ENCODE results near the gene TLE1.

GRCh38 chr9:81613002-81613812, 76.1 kb downstream of the TLE1 start:
- TF ChIP-seq, protein P1, sequence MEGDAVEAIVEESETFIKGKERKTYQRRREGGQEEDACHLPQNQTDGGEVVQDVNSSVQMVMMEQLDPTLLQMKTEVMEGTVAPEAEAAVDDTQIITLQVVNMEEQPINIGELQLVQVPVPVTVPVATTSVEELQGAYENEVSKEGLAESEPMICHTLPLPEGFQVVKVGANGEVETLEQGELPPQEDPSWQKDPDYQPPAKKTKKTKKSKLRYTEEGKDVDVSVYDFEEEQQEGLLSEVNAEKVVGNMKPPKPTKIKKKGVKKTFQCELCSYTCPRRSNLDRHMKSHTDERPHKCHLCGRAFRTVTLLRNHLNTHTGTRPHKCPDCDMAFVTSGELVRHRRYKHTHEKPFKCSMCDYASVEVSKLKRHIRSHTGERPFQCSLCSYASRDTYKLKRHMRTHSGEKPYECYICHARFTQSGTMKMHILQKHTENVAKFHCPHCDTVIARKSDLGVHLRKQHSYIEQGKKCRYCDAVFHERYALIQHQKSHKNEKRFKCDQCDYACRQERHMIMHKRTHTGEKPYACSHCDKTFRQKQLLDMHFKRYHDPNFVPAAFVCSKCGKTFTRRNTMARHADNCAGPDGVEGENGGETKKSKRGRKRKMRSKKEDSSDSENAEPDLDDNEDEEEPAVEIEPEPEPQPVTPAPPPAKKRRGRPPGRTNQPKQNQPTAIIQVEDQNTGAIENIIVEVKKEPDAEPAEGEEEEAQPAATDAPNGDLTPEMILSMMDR (IDR thresholded peaks at IDR 0.05; ENCODE audit: insufficient read depth, low read length): no peak
- no peak for TF ChIP-seq POLR2AphosphoS5 (IDR thresholded peaks at IDR 0.05; ENCODE audit: low read depth)
